GM21515 (cell line): ENCODE results near the gene ETV4.
"Not testable (repeated sequence)": the region's sequence is repeated elsewhere in the genome, so short reads cannot be mapped to it uniquely, and the experiment has no call there.

Source experiments
- ATAC-seq: cut with Tn5 transposase; IDR thresholded peaks from one replicate; pipeline ENCODE4 v1.9.1; 2021; ENCODE audit not compliant: unreplicated experiment

ETV4 gene

DNA sequence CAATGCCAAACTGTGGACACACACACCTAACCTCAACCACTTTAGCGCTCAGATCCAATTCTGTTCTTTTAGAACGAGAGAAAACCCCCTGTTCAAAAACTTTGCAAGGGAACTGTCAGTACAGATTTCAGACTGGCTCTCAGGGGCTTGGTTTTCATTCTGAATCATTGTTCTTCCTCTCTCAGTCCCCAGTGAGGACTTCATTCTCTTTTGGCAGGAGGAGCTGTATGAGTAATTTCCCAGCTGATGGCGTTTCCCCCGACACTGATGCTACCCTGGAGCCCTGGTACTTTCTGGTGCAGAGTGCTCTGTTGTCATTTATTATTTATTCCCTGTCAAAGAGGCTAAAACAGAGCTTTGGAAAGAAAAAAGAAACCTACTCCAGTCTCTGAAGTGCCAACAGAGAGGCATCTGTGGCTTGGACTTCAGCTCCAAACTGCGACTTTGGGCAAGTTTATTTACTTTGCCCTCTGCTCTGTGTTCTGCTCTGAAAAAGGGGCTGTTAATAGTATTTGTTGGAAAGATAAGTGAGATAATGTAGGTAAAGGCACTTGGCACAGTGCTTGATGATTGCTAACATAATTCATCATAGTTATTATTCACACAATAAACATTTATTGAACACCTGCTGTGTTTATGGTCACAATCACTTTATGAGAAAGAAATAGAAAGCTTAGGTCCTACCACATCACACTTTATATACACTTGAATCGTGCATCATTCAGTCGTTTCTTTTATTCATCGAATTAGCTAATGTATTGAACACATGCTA, 28.3 kb downstream of the ETV4 start:
- no peak for ATAC-seq

DNA sequence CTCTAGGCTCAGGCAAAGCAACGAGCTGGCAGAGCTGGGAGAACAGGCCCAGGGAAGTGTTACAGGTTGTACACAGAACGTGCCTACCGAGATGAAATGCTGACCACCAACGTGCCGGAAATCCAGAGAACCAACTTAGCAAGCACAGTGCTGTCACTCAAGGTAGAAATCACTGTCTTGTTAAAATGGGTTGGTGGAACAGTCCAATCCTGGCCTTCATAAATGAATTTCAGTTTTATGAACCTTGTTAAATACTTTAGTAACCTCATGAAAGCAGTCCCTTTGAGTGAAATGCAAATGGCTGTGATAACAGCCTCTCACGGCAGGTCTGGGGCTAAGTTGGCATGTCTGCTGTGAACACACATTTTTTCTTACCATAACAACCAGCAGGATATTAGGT, 29.0 kb downstream of the ETV4 start:
- no peak for ATAC-seq

DNA sequence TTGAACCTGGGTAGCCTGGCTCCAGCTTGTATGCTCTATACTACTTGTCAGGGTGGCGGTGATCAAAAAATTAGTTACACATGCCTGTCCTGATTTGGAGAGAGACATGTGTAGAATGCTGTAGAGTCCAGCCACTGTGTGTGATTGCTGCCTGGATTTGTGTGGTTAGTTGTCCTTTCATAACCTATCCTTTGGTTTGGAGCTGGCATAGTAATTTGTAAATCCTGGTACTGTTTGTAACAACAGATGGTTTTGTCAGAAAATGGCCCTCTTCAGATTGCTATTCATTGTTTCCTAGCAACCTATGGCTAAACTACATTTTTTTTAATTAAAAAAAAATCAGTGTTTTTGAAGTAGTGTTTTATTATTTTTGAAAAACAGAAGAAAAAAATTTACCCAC, 30.5 kb downstream of the ETV4 start:
- no peak for ATAC-seq

DNA sequence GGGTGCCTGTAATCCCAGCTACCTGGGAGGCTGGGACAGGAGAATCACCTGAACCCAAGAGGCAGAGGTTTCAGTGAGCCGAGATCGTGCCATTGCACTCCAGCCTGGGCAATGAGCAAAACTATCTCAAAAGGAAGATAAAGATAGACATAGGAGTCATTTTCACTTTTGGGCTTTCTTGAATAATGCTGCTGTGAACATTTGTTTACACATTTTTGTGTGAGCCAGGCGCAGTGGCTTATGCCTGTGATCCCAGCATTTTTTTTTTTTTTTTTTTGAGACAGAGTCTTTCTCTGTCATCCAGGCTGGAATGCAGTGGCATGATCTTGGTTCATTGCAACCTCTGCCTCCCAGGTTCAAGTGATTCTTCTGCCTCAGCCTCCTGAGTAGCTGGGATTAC, 34.9 kb downstream of the ETV4 start:
- not testable (repeated sequence) for ATAC-seq

DNA sequence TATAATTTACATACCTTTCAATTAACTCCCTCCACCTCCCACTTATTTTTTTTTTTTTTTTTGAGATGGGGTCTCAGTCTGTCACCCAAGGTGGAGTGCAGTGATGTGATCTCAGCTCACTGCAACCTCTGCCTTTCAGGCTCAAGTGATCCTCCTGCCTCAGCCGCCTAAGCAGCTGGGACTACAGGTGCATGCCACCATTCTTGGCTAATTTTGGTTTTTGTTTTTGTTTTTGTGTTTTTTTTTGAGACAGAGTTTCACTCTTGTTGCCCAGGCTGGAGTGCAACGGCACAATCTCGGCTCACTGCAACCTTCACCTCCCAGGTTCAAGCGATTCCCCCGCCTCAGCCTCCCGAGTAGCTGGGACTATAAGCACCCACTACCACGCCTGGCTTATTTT, 36.7 kb downstream of the ETV4 start:
- not testable (repeated sequence) for ATAC-seq

DNA sequence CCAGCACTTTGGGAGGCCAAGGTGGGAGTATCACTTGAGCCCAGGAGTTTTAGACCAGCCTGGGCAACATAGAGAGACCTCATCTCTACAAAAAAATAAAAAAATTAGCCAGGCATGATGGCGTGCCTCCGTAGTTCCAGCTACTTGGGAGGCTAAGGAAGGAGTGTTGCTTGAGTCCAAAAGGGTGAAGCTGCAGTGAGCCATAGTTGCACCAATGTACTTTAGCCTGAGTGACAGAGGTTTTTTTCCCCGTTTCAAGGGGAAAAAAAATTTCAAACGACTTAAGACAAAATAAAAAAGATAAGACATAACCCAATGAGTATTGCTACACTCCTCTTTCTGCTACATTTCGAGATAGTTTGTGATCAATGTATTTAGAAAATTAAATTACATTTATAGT, 55.5 kb downstream of the ETV4 start:
- ATAC-seq: no peak

DNA sequence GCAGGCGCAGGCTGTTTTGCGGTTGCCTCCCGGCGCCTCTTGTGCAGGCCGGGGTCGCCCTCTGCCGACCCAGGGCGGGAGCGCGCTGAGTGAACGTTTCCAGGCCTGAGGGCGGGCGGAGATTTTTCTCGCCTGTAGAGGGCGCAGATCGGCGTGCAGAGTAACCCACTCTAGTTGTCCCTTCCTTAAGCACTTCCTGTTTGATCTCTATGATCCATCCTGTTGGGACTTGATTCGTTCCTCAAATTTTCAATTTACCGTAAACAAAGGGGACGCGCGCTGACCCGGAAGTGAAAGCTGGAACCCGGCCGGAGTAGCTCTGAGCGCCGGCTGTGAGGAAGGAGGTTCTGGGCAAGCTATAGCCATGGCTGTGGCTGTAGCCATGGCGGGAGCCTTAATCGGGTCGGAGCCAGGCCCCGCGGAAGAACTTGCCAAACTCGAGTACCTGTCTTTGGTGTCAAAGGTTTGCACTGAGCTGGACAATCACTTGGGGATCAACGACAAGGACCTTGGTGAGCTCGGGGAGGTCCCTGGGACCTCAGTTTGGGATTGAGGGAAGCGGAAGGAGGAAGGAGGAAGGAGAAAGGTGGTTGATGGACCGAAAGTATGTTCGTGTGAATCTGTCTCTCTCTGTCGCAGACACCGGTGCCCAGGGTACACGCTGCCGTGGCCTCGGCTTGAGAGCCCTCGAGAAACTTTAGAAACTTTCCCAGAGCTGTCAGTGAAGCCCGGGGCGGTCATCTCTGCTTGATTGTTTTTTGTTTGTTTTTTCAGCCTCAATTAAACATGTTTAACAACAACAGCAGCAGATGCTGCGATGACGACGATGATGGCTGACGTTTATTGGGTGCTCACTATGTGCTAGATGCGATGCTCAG, 62.2 kb downstream of the ETV4 start, which contains the start of gene DHX8:
Gene DHX8, plus strand, starts transcription at position 302 of the 878 bp plus-strand sequence. Its CDS starts 63 bp downstream, at position 365.
- peak; percentile 92 for ATAC-seq

DNA sequence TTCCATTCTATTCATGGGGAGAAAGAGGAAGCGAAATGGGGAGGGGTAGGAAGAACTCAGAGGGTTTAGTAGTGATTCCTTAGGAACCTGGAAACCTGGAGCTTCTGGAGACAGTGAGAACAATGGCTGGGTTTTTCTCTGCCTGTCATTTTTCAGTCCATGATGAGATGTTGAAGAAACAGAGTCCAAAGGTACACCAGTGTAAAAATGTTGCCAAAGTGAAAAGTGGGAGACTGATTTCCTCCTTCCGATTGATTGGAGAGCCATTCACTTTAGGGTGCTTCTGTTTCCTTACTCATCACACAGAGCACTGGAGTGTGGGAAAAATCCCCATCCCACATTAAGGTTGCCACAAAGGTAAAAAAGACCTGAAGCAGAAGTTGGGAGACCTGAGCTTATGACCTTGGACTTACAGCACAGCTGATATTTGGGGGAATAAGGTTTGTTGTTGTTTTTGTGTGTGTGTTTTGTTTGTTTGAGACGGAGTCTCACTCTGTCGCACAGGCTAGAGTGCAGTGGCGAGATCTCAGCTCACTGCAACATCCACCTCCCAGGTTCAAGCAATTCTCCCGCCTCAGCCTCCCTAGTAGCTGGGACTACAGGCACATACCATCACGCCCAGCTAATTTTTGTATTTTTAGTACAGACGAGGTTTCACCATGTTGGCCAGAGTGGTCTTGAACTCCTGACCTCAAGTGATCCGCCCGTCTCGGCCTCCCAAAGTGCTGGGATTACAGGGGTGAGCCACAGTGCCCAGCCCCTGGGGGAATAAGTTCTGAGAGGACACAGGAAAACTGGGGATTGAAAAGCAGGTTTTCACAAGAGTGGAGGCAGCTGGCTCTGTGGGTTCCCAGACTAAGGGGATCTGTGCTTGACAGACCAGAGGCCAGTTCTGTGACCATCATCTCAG, 63.8 kb downstream of the ETV4 start:
- no peak for ATAC-seq

DNA sequence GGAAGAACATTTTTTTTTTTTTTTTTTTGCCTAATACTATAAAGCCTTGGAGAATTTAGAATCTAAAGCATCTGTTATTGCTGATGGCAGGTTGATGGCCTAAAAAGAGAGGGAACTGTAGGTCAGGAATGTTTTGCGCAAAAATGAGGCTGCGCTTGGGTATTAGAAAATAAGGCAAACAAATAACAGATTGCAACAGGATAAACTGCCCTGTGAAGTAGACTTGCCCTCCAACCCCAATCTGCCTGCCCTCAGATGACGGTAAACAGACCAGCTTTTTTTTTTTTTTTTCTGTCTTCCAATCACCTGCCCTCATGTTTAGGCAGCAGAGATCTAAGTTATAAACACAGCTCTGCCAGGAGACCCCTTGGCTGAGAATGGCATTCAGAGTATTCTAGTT, 66.2 kb downstream of the ETV4 start:
- no peak for ATAC-seq
